BJ (cell line): Measurements from ENCODE around the gene DGKG. TPM values are rescaled to one million over a fixed set of nuclear protein-coding genes. Genes with fewer than 3 reads are reported as not detected.

Experiments used
- CTCF ChIA-PET: fragments of 350-600 bp; formaldehyde crosslinking; extraction: SDS; loops from one replicate; lab custom pipeline; 2021; ENCODE audit warnings: antibody characterized with exemption, inconsistent platforms; lab: Yijun Ruan, JAX
- POLR2A ChIA-PET: fragments of 300-600 bp; sonication (Branson Sonifier 250); formaldehyde crosslinking; extraction: SDS; loops from one replicate; lab custom pipeline; 2021; ENCODE audit warnings: antibody characterized with exemption; lab: Charles Lee
- DNase-seq: peaks from one replicate; pipeline ENCODE4 v3.0.0-alpha.2; 2011; ENCODE audit warnings: low read depth
- H3K27me3 ChIP-seq: 2 replicates; pipeline ENCODE4 v1.6.0; 2011; ENCODE audit warnings: low read length; ENCODE audit not compliant: control insufficient read depth, insufficient read depth
- H3K36me3 ChIP-seq: 2 replicates; pipeline ENCODE4 v1.5.1; 2011; ENCODE audit warnings: low read length; ENCODE audit not compliant: control insufficient read depth, insufficient read depth
- H3K4me3 ChIP-seq: 2 replicates; pipeline ENCODE4 v1.5.1; 2011; ENCODE audit warnings: low read depth, mild to moderate bottlenecking, control low read depth, low read length
- polyA plus RNA-seq: library from polyadenylated mRNA; depleted of rRNA; stranded (reverse); fragments of >200 nt; gene quantifications from 2 replicates; pipeline ENCODE4 v1.2.3, GENCODE V29; 2011
- TF ChIP-seq, protein P1 (sequence below): IDR thresholded peaks from 2 replicates; pipeline ENCODE4 v1.5.1; 2011; ENCODE audit warnings: low read depth, mild to moderate bottlenecking, control low read depth, inconsistent platforms, low read length, moderate library complexity; ENCODE audit not compliant: insufficient read depth

The DGKG gene
- polyA plus RNA-seq, 1 experiment = not detected

DNA sequence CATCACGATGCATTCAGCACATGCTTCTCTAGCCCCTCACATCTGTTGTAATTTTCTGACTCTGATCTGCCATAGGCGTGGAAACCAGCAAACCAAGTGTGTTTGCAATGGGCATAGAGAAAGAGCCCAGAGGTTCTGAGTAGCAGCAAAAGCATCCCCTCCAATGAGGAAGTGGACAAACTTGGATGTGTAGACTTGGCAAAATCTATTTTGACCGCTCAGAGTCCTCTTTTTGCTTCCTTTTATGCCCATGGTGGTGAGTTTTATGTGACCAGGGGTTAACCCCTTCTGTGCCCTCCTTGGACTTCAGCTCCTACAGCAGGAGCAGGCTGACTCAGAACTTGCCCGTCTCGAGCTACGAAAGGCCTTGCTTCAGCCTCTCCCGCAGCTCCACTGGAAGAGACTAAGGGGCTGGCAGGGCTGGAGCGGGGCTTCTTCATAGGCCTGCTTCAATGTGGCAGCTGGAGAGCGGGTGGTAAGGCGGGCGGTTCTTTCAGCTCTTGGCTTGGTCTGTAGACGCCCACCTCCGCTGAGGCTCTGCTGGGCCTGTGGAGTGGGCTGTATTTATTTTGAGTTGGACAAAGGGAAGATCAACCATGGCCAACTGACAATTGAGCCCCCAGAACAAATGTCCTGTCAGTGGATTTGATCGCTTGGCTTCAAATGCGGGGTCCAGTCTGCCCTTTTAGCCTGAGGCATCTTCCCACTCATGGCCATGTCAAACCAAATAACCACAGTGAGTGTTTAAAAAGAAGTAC, 246.6 kb downstream of the DGKG start:
- Histone ChIP-seq H3K4me3 (no peak overlapping the region), H3K36me3 (no peaks in the 10 kb centered on the region), H3K27me3 (peaks cover 16% of the 10 kb centered on the region)
- POLR2A ChIA-PET = interaction anchor here (0.7 kb wide), 1 partner anchor 1178 kb away, joined by 9 read pairs; no protein-coding TSS in a partner anchor
- CTCF ChIA-PET = no interaction called here
- TF ChIP-seq, protein P1, sequence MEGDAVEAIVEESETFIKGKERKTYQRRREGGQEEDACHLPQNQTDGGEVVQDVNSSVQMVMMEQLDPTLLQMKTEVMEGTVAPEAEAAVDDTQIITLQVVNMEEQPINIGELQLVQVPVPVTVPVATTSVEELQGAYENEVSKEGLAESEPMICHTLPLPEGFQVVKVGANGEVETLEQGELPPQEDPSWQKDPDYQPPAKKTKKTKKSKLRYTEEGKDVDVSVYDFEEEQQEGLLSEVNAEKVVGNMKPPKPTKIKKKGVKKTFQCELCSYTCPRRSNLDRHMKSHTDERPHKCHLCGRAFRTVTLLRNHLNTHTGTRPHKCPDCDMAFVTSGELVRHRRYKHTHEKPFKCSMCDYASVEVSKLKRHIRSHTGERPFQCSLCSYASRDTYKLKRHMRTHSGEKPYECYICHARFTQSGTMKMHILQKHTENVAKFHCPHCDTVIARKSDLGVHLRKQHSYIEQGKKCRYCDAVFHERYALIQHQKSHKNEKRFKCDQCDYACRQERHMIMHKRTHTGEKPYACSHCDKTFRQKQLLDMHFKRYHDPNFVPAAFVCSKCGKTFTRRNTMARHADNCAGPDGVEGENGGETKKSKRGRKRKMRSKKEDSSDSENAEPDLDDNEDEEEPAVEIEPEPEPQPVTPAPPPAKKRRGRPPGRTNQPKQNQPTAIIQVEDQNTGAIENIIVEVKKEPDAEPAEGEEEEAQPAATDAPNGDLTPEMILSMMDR = no peak
- DNase-seq = no peak

DNA sequence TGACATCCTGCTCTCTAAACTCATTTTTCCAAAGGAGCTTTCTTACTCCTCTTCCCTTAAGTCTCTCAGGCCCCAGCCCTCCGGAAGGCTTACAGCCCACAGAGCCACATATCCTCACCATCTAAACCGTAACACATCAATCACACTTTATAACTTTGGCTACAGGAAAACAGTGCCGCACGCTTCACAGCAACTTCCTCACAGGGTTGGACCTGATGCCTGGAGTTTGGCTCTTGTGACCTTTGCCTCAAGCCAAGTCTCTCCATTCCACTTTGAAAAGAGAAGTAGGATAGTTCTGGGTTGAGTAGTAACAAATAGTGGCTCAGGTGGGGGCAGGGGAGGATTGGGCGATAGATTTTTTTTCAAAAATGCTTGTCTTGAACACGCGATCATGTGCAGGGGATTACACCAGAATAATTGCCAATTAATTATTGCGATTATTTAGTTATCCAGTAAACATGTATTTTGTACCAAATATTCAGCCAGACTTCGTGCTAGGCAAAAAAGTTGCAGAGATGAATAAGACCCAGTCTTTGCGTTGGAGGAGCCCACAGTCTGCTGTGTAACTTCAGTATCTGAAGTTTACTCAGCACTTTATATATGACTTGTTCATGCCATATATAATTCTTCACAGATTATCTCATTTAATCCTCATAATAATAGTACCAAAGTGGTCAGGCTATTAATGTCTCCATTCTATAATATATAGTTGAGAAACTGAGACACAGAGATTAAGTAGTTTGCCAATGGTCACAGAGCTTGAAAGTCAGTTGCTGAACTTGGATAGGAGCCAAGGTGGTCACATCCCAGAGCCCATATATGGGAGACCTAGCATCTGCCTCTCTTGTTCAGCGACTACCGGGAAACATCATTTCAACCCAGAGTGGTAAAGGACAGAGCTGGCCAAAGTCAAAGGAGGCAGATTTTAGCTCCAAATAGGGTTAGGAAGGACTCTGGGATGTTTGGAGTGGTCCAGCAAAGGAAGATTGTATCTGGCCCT, 250.8 kb downstream of the DGKG start:
- Histone ChIP-seq H3K27me3 (peaks cover 12% of the 10 kb centered on the region), H3K36me3 (no peaks in the 10 kb centered on the region), H3K4me3 (no peak overlapping the region)
- POLR2A ChIA-PET = no interaction called here
- TF ChIP-seq, protein P1 = no peak
- no peak for DNase-seq
- CTCF ChIA-PET = no interaction called here

DNA sequence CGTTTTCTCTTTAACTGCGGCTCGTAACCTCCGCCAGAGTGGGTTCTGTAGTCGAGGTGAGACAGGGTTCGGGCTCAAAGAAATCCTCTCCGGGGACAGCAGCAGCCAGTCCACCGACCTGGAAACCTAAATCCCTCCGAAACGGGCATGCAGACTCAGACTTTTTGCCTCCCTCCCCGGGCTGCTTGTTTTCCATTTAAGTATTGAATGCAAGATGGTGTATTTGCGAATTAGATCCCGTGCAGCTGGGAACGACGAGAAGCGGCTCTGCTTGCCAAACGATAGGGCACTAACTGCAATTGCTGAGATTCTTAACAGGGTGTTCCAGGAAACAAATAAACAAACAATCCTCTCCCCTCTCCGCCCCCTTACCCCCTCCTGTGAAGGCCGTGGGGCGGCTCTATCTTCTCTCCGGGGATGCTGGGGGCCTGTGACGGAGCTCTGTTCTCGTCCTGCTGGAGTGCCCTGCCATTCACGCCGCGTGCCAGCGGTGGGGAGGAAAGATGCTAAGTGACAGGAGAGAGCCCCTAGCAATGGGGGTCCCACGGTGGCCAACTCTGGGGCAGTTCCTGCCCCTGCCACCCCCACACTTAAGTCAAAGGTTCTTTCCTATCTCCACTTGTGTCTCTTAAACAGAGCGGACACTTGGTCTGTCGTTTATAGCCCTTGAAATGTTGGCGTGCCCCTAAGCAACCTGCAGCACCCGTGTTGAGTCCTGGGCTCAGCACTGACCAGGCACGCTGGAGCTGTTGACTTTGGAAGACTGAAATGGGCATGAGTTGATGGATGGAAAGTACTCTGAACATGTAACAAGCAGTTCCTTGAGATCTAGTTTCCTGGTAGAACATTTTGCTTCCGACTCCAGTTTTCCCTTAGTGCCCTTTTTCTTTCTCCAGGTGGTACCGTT, 251.9 kb downstream of the DGKG start:
- Histone ChIP-seq H3K4me3 (peak overlapping the region; percentile 44), H3K27me3 (peaks cover 9% of the 10 kb centered on the region), H3K36me3 (0 out of 2 replicates have a peak, but pooled peaks cover 1% of the 10 kb centered on the region)
- POLR2A ChIA-PET = no interaction called here
- CTCF ChIA-PET = interaction anchor here (0.8 to 1.7 kb wide), 3 partner anchors 11 to 149 kb away, joined by 3 to 4 read pairs (median 3); no protein-coding TSS in a partner anchor
- DNase-seq = no peak
- TF ChIP-seq, protein P1 = no peak

DNA sequence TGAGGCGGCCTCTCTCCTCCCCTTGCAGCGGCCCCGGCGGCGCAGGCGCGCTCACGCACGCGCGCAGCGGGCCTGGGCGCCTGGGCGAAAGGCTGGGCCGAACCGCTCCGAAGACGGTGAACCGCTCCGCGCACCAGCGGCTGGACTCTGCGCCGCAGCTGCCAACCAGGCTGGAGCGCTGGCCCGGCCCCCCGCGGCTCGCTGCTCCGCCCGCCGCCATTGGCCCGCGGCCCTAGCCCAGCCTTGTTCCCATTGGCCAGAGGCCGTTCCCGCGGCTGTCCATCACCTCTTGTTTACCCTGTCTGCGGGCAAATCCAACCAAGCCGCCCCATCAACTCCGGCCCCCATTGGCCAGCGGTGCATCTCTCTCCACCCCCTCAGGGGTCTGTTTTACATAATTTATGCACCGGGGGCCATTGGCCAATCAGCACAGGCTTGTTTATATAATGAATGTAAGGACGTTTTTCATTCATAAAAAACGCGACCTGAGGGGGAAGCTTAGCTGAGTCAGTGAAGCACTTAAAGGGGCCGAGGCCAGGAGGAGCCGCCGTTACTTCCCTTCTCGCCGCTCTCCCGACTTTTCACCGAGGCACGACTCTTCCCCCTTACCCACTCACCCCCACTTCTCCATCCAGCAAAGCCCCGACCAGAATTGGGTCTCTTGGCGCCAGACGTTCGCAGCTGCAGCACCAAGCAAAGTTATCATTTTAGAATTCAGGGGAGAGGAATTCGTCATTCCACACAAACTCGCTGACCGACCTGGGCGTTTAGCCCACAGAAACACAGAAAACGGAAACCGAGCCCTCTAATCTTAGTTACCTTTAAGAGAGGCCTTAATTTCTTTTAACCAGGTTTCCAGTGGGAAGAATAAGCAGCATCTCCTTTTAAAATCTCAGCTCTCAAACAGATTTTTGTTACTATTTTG, 252.8 kb downstream of the DGKG start, which contains the start of gene ETV5:
TSS of gene ETV5 (minus strand) at position 149 of the 925 bp plus-strand sequence. CDS start 3,221 bp downstream, outside the sequence.
- peaks cover 8% of the 10 kb centered on the region for H3K27me3 ChIP-seq
- ChIA-PET POLR2A (interaction anchor here (0.6 kb wide), 1 partner anchor 25 kb away, joined by 4 read pairs; no protein-coding TSS in a partner anchor), CTCF (interaction anchor here (0.5 to 1.7 kb wide), 4 partner anchors 12 to 783 kb away, joined by 3 to 4 read pairs (median 4); no protein-coding TSS in a partner anchor)
- peak; percentile 99 for DNase-seq
- peak within 1 kb of the TSS; percentile 96 for H3K4me3 ChIP-seq
- 0 out of 2 replicates have a peak, but pooled peaks cover 1% of the 10 kb centered on the region for H3K36me3 ChIP-seq
- TF ChIP-seq, protein P1 = no peak
